ENCODE data around the gene ADAMTSL3. TPM values are rescaled to one million over a fixed set of nuclear protein-coding genes. Genes with fewer than 3 reads are reported as not detected.
"Not testable (repeated sequence)": the region's sequence is repeated elsewhere in the genome, so short reads cannot be mapped to it uniquely, and the experiment has no call there.

ADAMTSL3 gene
- total and polyA plus RNA-seq, 2 of the 8 experiments (the other 6 are each of a cell fraction or from before 2014, with no cell fraction given) = 0.35 to 1.4 TPM

GRCh38 chr15:83702314-83702713 lies 48.4 kb downstream of the ADAMTSL3 start:
- H3K79me1 ChIP-seq (ENCODE audit: low read depth, low read length); H2AFZ ChIP-seq (ENCODE audit: low read length); H4K8ac ChIP-seq (ENCODE audit: extremely low read depth, insufficient read depth, low read length); H3K4me1 ChIP-seq (replicated peaks in 1 of 4; ENCODE audit: control insufficient read depth in 3 of 4, insufficient read depth in 4 of 4, low read length in 3 of 4); FAIRE-seq; H2BK5ac ChIP-seq (ENCODE audit: low read depth, low read length); H3K79me2 ChIP-seq (ENCODE audit: control insufficient read depth in 1 of 2, insufficient read depth in 2 of 2, low read length in 2 of 2); H3K4me3 ChIP-seq (ENCODE audit: extremely low read depth in 1 of 4, insufficient read depth in 2 of 4, low read depth in 3 of 4, low read length in 4 of 4); H3K18ac ChIP-seq (ENCODE audit: extremely low read depth, low read length); H2BK12ac ChIP-seq (ENCODE audit: low read depth, low read length); H3K27me3 ChIP-seq (replicated peaks in 1 of 4; ENCODE audit: control insufficient read depth in 3 of 4, extremely low read depth in 1 of 4, insufficient read depth in 3 of 4, low read length in 3 of 4); H3K23me2 ChIP-seq (ENCODE audit: low read depth, low read length); H4K5ac ChIP-seq (ENCODE audit: insufficient read length, low read depth, low read length); H3K9ac ChIP-seq (replicated peaks in 1 of 4; ENCODE audit: extremely low read depth in 1 of 4, low read depth in 3 of 4, low read length in 3 of 4); H3K9me3 ChIP-seq (ENCODE audit: insufficient read depth in 2 of 2, low read depth in 1 of 2, low read length in 1 of 2); H3K23ac ChIP-seq (ENCODE audit: insufficient read length); H3K4ac ChIP-seq (replicated peaks; ENCODE audit: insufficient read length, low read depth, low read length); H3K4me2 ChIP-seq (ENCODE audit: insufficient read depth in 1 of 2, low read depth in 2 of 2, low read length in 2 of 2); H2AK5ac ChIP-seq (ENCODE audit: low read depth, low read length); H2BK120ac ChIP-seq (replicated peaks; ENCODE audit: low read depth, low read length); H3K27ac ChIP-seq (ENCODE audit: low read depth, low read length); H3K14ac ChIP-seq (ENCODE audit: insufficient read length); H2BK20ac ChIP-seq (ENCODE audit: low read length); POLR2A ChIA-PET (ENCODE audit: partially characterized antibody); H3K36me3 ChIP-seq (ENCODE audit: control insufficient read depth in 2 of 4, insufficient read depth in 4 of 4, low read length in 3 of 4); H4K91ac ChIP-seq (replicated peaks; ENCODE audit: insufficient read length, low read length); DNase-seq (ENCODE audit: low read depth in 1 of 2, low spot score in 2 of 2); H2BK15ac ChIP-seq (ENCODE audit: low read length); H4K20me1 ChIP-seq (replicated peaks in 1 of 2; ENCODE audit: control insufficient read depth in 1 of 2, insufficient read depth in 2 of 2, low read length in 2 of 2); H3K56ac ChIP-seq (replicated peaks; ENCODE audit: insufficient read length, low read depth, low read length): not testable (repeated sequence)
- CTCF ChIA-PET (ENCODE audit: partially characterized antibody) = interaction anchor here (1.6 kb wide), 1 partner anchor 13 kb away, joined by 4 read pairs; no protein-coding TSS in a partner anchor
- 97% methylated on average over 2 of the region's 2 CpGs; no CpG with 5 or more reads in 1 of the 2 experiments for WGBS, 2 experiments (ENCODE audit: extremely low coverage in 1 of 2, insufficient coverage in 1 of 2, insufficient read length in 1 of 2, insufficient replicate concordance in 2 of 2, low coverage in 1 of 2, low lambda C conversion rate in 2 of 2, missing lambda C conversion rate in 1 of 2)
